Measurements from ENCODE around the gene CLIC1. TPM values are rescaled to one million over a fixed set of nuclear protein-coding genes. Genes with fewer than 3 reads are reported as not detected.

Gene CLIC1
- total and polyA plus RNA-seq, 2 donors from 2014 or later = 456 to 489 TPM

- Histone ChIP-seq H3K27me3 (ENCODE audit: control insufficient read depth, insufficient read depth, low read length) (no peaks in the 10 kb centered on the region), H3K36me3 (ENCODE audit: control insufficient read depth in 2 of 3, insufficient read depth in 3 of 3, low read length in 3 of 3) (no peaks in the 10 kb centered on the region), H3K27ac (ENCODE audit: low read depth in 2 of 2, low read length in 2 of 2) (no peak overlapping the region), H3K9ac (ENCODE audit: low read length in 3 of 3) (no peak overlapping the region), H3K4me3 (ENCODE audit: low read length in 3 of 3) (no peak overlapping the region), H3K9me3 (ENCODE audit: control insufficient read depth in 2 of 3, insufficient read depth in 1 of 3, low read length in 3 of 3) (no peaks in the 10 kb centered on the region), H3K4me1 (ENCODE audit: control insufficient read depth in 2 of 3, insufficient read depth in 2 of 3, low read depth in 1 of 3, low read length in 3 of 3) (peaks cover 0 to 3% (median 0%) of the 10 kb centered on the region in 3 donors)
- peak in 1 of 5 donors; percentile 3 for DNase-seq
- TF ChIP-seq, protein P1, sequence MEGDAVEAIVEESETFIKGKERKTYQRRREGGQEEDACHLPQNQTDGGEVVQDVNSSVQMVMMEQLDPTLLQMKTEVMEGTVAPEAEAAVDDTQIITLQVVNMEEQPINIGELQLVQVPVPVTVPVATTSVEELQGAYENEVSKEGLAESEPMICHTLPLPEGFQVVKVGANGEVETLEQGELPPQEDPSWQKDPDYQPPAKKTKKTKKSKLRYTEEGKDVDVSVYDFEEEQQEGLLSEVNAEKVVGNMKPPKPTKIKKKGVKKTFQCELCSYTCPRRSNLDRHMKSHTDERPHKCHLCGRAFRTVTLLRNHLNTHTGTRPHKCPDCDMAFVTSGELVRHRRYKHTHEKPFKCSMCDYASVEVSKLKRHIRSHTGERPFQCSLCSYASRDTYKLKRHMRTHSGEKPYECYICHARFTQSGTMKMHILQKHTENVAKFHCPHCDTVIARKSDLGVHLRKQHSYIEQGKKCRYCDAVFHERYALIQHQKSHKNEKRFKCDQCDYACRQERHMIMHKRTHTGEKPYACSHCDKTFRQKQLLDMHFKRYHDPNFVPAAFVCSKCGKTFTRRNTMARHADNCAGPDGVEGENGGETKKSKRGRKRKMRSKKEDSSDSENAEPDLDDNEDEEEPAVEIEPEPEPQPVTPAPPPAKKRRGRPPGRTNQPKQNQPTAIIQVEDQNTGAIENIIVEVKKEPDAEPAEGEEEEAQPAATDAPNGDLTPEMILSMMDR (IDR thresholded peaks at IDR 0.05; ENCODE audit: borderline replicate concordance, extremely low read depth, insufficient read depth) = no peak
- intact Hi-C loops (cut with DNase I) = no loop called here
- FAIRE-seq = no peak
These were observed 24.5 kb upstream of the CLIC1 start for GRCh38 chr6:31760790-31761189.

DNA sequence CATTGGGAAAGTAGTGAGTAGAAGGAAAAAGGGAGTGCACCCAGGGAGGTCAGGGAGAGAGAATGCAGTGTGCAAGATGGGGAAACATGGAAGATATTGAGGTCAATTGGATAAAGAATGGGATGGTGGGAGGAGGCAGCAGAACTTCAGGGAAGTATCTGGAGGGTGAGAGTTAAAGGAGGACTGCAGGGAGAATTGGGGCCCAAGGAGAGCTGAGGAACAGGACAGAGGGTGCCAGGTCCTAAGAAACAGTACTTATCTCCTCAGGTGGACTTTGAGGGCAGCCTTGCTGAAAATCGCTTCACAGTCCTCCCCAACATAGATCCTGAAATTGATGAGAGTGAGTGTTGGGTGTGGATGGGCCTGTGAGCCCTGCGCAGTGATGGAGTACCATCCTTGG is 22.0 kb upstream of the CLIC1 start:
- no peak overlapping the region for H3K27ac ChIP-seq (ENCODE audit: low read depth in 2 of 2, low read length in 2 of 2)
- FAIRE-seq (no peak), DNase-seq (peak in 1 of 5 donors; percentile 10)
- H3K4me3 ChIP-seq (ENCODE audit: low read length in 3 of 3) = no peak overlapping the region
- no peaks in the 10 kb centered on the region for H3K27me3 ChIP-seq (ENCODE audit: control insufficient read depth, insufficient read depth, low read length)
- H3K4me1 ChIP-seq (ENCODE audit: control insufficient read depth in 2 of 3, insufficient read depth in 2 of 3, low read depth in 1 of 3, low read length in 3 of 3) = peaks cover 0 to under 1% (median 0%) of the 10 kb centered on the region in 3 donors
- TF ChIP-seq, protein P1 (IDR thresholded peaks at IDR 0.05; ENCODE audit: borderline replicate concordance, extremely low read depth, insufficient read depth) = no peak
- no peaks in the 10 kb centered on the region for H3K36me3 ChIP-seq (ENCODE audit: control insufficient read depth in 2 of 3, insufficient read depth in 3 of 3, low read length in 3 of 3)
- intact Hi-C loops (cut with DNase I) = no loop called here
- no peak overlapping the region for H3K9ac ChIP-seq (ENCODE audit: low read length in 3 of 3)
- H3K9me3 ChIP-seq (ENCODE audit: control insufficient read depth in 2 of 3, insufficient read depth in 1 of 3, low read length in 3 of 3) = no peaks in the 10 kb centered on the region

- intact Hi-C loops (cut with DNase I) = no loop called here
- Histone ChIP-seq H3K4me1 (ENCODE audit: control insufficient read depth in 2 of 3, insufficient read depth in 2 of 3, low read depth in 1 of 3, low read length in 3 of 3) (no peaks in the 10 kb centered on the region), H3K9ac (ENCODE audit: low read length in 3 of 3) (no peak overlapping the region), H3K4me3 (ENCODE audit: low read length in 3 of 3) (no peak overlapping the region), H3K27ac (ENCODE audit: low read depth in 2 of 2, low read length in 2 of 2) (no peak overlapping the region), H3K27me3 (ENCODE audit: control insufficient read depth, insufficient read depth, low read length) (no peaks in the 10 kb centered on the region), H3K9me3 (ENCODE audit: control insufficient read depth in 2 of 3, insufficient read depth in 1 of 3, low read length in 3 of 3) (no peaks in the 10 kb centered on the region), H3K36me3 (ENCODE audit: control insufficient read depth in 2 of 3, insufficient read depth in 3 of 3, low read length in 3 of 3) (no peaks in the 10 kb centered on the region)
- TF ChIP-seq, protein P1 (IDR thresholded peaks at IDR 0.05; ENCODE audit: borderline replicate concordance, extremely low read depth, insufficient read depth) = no peak
- DNase-seq = no peak
- no peak for FAIRE-seq
These were observed 16.5 kb upstream of the CLIC1 start for GRCh38 chr6:31752739-31753319.
